ENCODE measurements around the gene RAB9B.

GRCh38 chrX:103783971-103784370 lies 48.1 kb downstream of the RAB9B start:
- no peak for TF ChIP-seq FOXP1 (IDR thresholded peaks at IDR 0.05)
- TF ChIP-seq FOXP1 (CRISPR knock-in tag; IDR thresholded peaks at IDR 0.05): no peak
- TF ChIP-seq CEBPB (IDR thresholded peaks at IDR 0.05; ENCODE audit: borderline replicate concordance, low read depth, low read length): no peak
- TF ChIP-seq, protein P1, sequence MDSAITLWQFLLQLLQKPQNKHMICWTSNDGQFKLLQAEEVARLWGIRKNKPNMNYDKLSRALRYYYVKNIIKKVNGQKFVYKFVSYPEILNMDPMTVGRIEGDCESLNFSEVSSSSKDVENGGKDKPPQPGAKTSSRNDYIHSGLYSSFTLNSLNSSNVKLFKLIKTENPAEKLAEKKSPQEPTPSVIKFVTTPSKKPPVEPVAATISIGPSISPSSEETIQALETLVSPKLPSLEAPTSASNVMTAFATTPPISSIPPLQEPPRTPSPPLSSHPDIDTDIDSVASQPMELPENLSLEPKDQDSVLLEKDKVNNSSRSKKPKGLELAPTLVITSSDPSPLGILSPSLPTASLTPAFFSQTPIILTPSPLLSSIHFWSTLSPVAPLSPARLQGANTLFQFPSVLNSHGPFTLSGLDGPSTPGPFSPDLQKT (CRISPR knock-in tag; IDR thresholded peaks at IDR 0.05; ENCODE audit: borderline replicate concordance): no peak
- no peak for TF ChIP-seq KDM1A (CRISPR knock-in tag; IDR thresholded peaks at IDR 0.05)
- TF ChIP-seq CTCF (CRISPR knock-in tag; IDR thresholded peaks at IDR 0.05): no peak
- TF ChIP-seq EZH2 (conservative IDR thresholded peaks at IDR 0.05; ENCODE audit: low read depth, low read length): no peak
- TF ChIP-seq NFIC (IDR thresholded peaks at IDR 0.05; ENCODE audit: low read length): no peak
- no peak for TF ChIP-seq DNMT1 (CRISPR knock-in tag; IDR thresholded peaks at IDR 0.05)
- TF ChIP-seq JUND (CRISPR knock-in tag; IDR thresholded peaks at IDR 0.05): no peak
- TF ChIP-seq ZNF280D (CRISPR knock-in tag; IDR thresholded peaks at IDR 0.05): no peak
- TF ChIP-seq EP300 (IDR thresholded peaks at IDR 0.05; ENCODE audit: low read depth in 2 of 2, low read length in 2 of 2): no peak
- no peak for TF ChIP-seq EP300 (CRISPR knock-in tag; IDR thresholded peaks at IDR 0.05; ENCODE audit: borderline replicate concordance)
- TF ChIP-seq ELF1 (CRISPR knock-in tag; IDR thresholded peaks at IDR 0.05): no peak
